ENCODE data around the gene USP31. TPM values are rescaled to one million over a fixed set of nuclear protein-coding genes. Genes with fewer than 3 reads are reported as not detected.

The USP31 gene
- total RNA-seq, 2 experiments from 2014 or later = 9.6 to 9.9 TPM

GRCh38 chr16:23045025-23045424, 104.2 kb downstream of the USP31 start:
- POLR2A ChIA-PET = no interaction called here

GRCh38 chr16:23040246-23040645, 109.0 kb downstream of the USP31 start:
- ChIA-PET POLR2A (no interaction called here), CTCF (no interaction called here)

More at GRCh38 chr16:23045025-23045424, 104.2 kb downstream of the USP31 start:
- CTCF ChIA-PET = no interaction called here

- ChIA-PET POLR2A (no interaction called here), CTCF (no interaction called here)
Observed at GRCh38 chr16:23039118-23039517, 110.1 kb downstream of the USP31 start.

GRCh38 chr16:23035240-23035639, 114.0 kb downstream of the USP31 start:
- ChIA-PET CTCF (no interaction called here), POLR2A (no interaction called here)

- CTCF ChIA-PET = no interaction called here
Observed at GRCh38 chr16:23031508-23032098, 117.6 kb downstream of the USP31 start.

GRCh38 chr16:23029733-23030420, 119.4 kb downstream of the USP31 start:
- CTCF ChIA-PET = interaction anchor here (0.6 kb wide), 1 partner anchor 929 kb away, joined by 3 read pairs; no protein-coding TSS in a partner anchor
- POLR2A ChIA-PET = no interaction called here

More at GRCh38 chr16:23031508-23032098, 117.6 kb downstream of the USP31 start:
- POLR2A ChIA-PET = no interaction called here

GRCh38 chr16:23027386-23027785, 121.9 kb downstream of the USP31 start:
- POLR2A ChIA-PET = no interaction called here
- CTCF ChIA-PET = no interaction called here

- ChIA-PET CTCF (no interaction called here), POLR2A (no interaction called here)
Observed at GRCh38 chr16:23026784-23027362, 122.4 kb downstream of the USP31 start.

GRCh38 chr16:23025692-23026307, 123.5 kb downstream of the USP31 start:
- POLR2A ChIA-PET = no interaction called here
- CTCF ChIA-PET = no interaction called here

- ChIA-PET CTCF (no interaction called here), POLR2A (no interaction called here)
Observed at GRCh38 chr16:23024044-23024443, 125.2 kb downstream of the USP31 start.

- CTCF ChIA-PET = no interaction called here
- POLR2A ChIA-PET = no interaction called here
Observed at GRCh38 chr16:23020084-23020483, 129.2 kb downstream of the USP31 start.

GRCh38 chr16:23016368-23016767, 132.9 kb downstream of the USP31 start:
- CTCF ChIA-PET = no interaction called here
- POLR2A ChIA-PET = no interaction called here

GRCh38 chr16:23015580-23015979, 133.7 kb downstream of the USP31 start:
- ChIA-PET POLR2A (no interaction called here), CTCF (no interaction called here)

- ChIA-PET CTCF (no interaction called here), POLR2A (no interaction called here)
Observed at GRCh38 chr16:23014592-23014991, 134.7 kb downstream of the USP31 start.

Other genes starting within 250 kb of the USP31 start
- not detected for gene SCNN1G, start 33.3 kb upstream of the USP31 start, total RNA-seq
- gene SCNN1B, start 152.8 kb upstream of the USP31 start, total RNA-seq = not detected